Heart left ventricle (tissue), 16 donors: ENCODE measurements around the gene OR8B2. TPM values are rescaled to one million over a fixed set of nuclear protein-coding genes. Genes with fewer than 3 reads are reported as not detected.
"Not testable (repeated sequence)": the region's sequence is repeated elsewhere in the genome, so short reads cannot be mapped to it uniquely, and the experiment has no call there.

ENCODE experiments used
- ATAC-seq, 4 donors: fragments of 200-7000 bp; cut with Tn5 transposase; one replicate each; pipeline ENCODE4 v1.9.1; 2020 to 2022; ENCODE audit warnings: moderate library complexity in 4 of 4, mild to moderate bottlenecking in 3 of 4, moderate number of reproducible peaks in 1 of 4
- DNase-seq, 5 donors: peaks; one replicate each; pipeline ENCODE4 v3.0.0-alpha.2; 2020
- H3K27ac ChIP-seq, 12 donors: fragments of 200-600 bp; sonication (generic) in 4 of 12; one replicate each; pipeline versions ENCODE4 v1.5.0 to v1.8.0; 2016 to 2022; ENCODE audit warnings: mild to moderate bottlenecking in 2 of 12
- H3K27me3 ChIP-seq, 9 donors: fragments of 200-600 bp; sonication (generic) in 2 of 9; one replicate each; pipeline versions ENCODE4 v1.5.1 to v1.8.0; 2016 to 2022; ENCODE audit warnings: mild to moderate bottlenecking in 3 of 9
- H3K36me3 ChIP-seq, 9 donors: fragments of 200-600 bp; sonication (generic) in 2 of 9; one replicate each; pipeline versions ENCODE4 v1.5.0 to v1.8.0; 2018 to 2022; ENCODE audit warnings: mild to moderate bottlenecking in 2 of 9
- H3K4me1 ChIP-seq, 12 donors: fragments of 200-600 bp; sonication (generic) in 4 of 12; one replicate each; pipeline versions ENCODE4 v1.5.0 to v1.8.0; 2016 to 2022; ENCODE audit warnings: mild to moderate bottlenecking in 3 of 12
- H3K4me3 ChIP-seq, 12 donors: fragments of 200-600 bp; sonication (generic) in 4 of 12; one replicate each; pipeline versions ENCODE4 v1.5.0 to v1.8.0; 2017 to 2022; ENCODE audit warnings: mild to moderate bottlenecking in 9 of 12, moderate library complexity in 4 of 12
- H3K9me3 ChIP-seq, 12 donors: fragments of 200-600 bp; sonication (generic) in 4 of 12; one replicate each; pipeline versions ENCODE4 v1.5.0 to v1.8.0; 2016 to 2022; ENCODE audit warnings: mild to moderate bottlenecking in 1 of 12
- CTCF ChIP-seq, 12 donors: fragments of 200-600 bp; sonication (generic) in 4 of 12; IDR thresholded peaks; one replicate each; pipeline versions ENCODE4 v1.5.0 to v1.8.0; 2018 to 2022; ENCODE audit warnings: antibody characterized with exemption in 12 of 12, mild to moderate bottlenecking in 5 of 12
- POLR2A ChIP-seq, 2 donors: fragments of 450-650 bp; IDR thresholded peaks; one replicate each; pipeline ENCODE4 v1.6.1; 2017; ENCODE audit warnings: antibody characterized with exemption in 2 of 2, mild to moderate bottlenecking in 2 of 2, moderate library complexity in 2 of 2
- WGBS, 4 donors: extraction: QIAGEN DNeasy Blood & Tissue Kit in 2 of 4; methylation state at CpG; one replicate each; pipeline versions ENCODE4 v1.1.5 to v1.1.7; 2013 to 2018; 5-methylcytosine and 5-hydroxymethylcytosine counted together
- intact Hi-C, 10 donors: fragments of 100-400 bp; cut with DNase I; formaldehyde crosslinking; loops; one replicate each; pipeline versions ENCODE4 v1.11.1 to v1.14.2; 2022
- polyA plus RNA-seq, 2 donors: library from polyadenylated mRNA; stranded (reverse); fragments of 200-250 nt; gene quantifications; one replicate each; pipeline ENCODE4 v1.2.3, GENCODE V29; 2013
- total RNA-seq, 9 donors: library from RNA; depleted of rRNA in 2 of 9; stranded (reverse); fragments of >200 nt in 2 of 9; fragmentation: NEBNext Ultra II Directional in 3 of 9; extraction: Animal tissue kit (Norgen Biotek cat#: 25700) in 3 of 9; gene quantifications; one replicate each; pipeline versions ENCODE4 v1.1.0 to v1.2.4, GENCODE V29; 2016 to 2023
- donor health status: ischemic (EF 13 %, LVEDD 7.1; RV severe dilation, severe dysfunction).
- donor health status: healthy with polysubstance abuse.
- donor health status: DM: no; HTN: yes; CAD: no.
- donor health status: DM: no; HTN: no; CAD: no.
- donor health status: ischemic (EF 25% LVEDD 6.9; RV normal size, moderate dysfunction).
- donor health status: ischemic (EF 25% LVEDD 5.7; RV mildly dilated, moderate dysfunction).
- donor health status: healthy.
- donor health status: DM: yes; HTN: yes; CAD: no.
- donor health status: ischemic (EF 35%, LVEDD 5.7; RV mildly dilated, moderate dysfunction).
- donor health status: nonischemic (EF 11% LVEDD 7.7; RV severe dilation, severe dysfunction).
- donor health status: DM: yes; HTN: yes; CAD: no.
- donor health status: PGD.
- donor health status: ischemic (EF 29% LVEDD 5.4; RV normal size, mild dysfunction).
- donor health status: nonischemic (EF 23%, LVEDD 6.1; RV moderate dilation, normal function).

Gene OR8B2
- total and polyA plus RNA-seq, 11 donors: not detected

GRCh38 chr11:124402326-124402922, 18.1 kb upstream of the OR8B2 start:
- Histone ChIP-seq H3K4me1 (no peaks in the 10 kb centered on the region), H3K4me3 (no peak overlapping the region), H3K36me3 (no peaks in the 10 kb centered on the region), H3K27me3 (no peaks in the 10 kb centered on the region), H3K27ac (no peak overlapping the region), H3K9me3 (no peaks in the 10 kb centered on the region)
- peak in 1 of 4 donors; percentile 43 for ATAC-seq
- intact Hi-C loops: no loop called here
- DNase-seq: peak in 4 of 5 donors; percentile 31 to 54 (median 40)
- TF ChIP-seq POLR2A (IDR thresholded peaks at IDR 0.05) (no peak), CTCF (IDR thresholded peaks at IDR 0.05) (peak; percentile 36 to 80 (median 64))
- 36 to 50% (median 44%) methylated on average over 8 of the region's 8 CpGs for WGBS, 4 donors

GRCh38 chr11:124398924-124399323, 14.6 kb upstream of the OR8B2 start, which contains the start of gene OR8B3:
Gene OR8B3, minus strand, starts transcription at chr11:124399024. Its CDS starts 1,673 bp downstream, at chr11:124397351.
- Histone ChIP-seq H3K36me3 (no peaks in the 10 kb centered on the region), H3K4me1 (no peaks in the 10 kb centered on the region), H3K27ac (no peak within 1 kb of the TSS), H3K4me3 (no peak within 1 kb of the TSS), H3K9me3 (no peaks in the 10 kb centered on the region), H3K27me3 (no peaks in the 10 kb centered on the region)
- TF ChIP-seq CTCF (IDR thresholded peaks at IDR 0.05): no peak
- TF ChIP-seq POLR2A (IDR thresholded peaks at IDR 0.05): no peak
- DNase-seq: no peak
- intact Hi-C loops: no loop called here
- ATAC-seq: no peak

- H3K27me3 ChIP-seq, ATAC-seq, H3K27ac ChIP-seq, intact Hi-C loops, H3K9me3 ChIP-seq, DNase-seq, H3K4me3 ChIP-seq, H3K4me1 ChIP-seq, H3K36me3 ChIP-seq: not testable (repeated sequence)
- WGBS, 4 donors: 78 to 97% (median 89%) methylated on average over 2 to 3 of the region's 4 CpGs
Observed at GRCh38 chr11:124396847-124397246, 12.5 kb upstream of the OR8B2 start.

- no peak for TF ChIP-seq POLR2A (IDR thresholded peaks at IDR 0.05)
- intact Hi-C loops: no loop called here
- no peak overlapping the region for H3K4me3 ChIP-seq
- no peaks in the 10 kb centered on the region for H3K9me3 ChIP-seq
- ATAC-seq (no peak), DNase-seq (no peak)
- H3K4me1 ChIP-seq: no peaks in the 10 kb centered on the region
- no peak overlapping the region for H3K27ac ChIP-seq
- 62 to 85% (median 80%) methylated on average over 3 of the region's 3 CpGs for WGBS, 4 donors
- no peaks in the 10 kb centered on the region for H3K36me3 ChIP-seq
- no peaks in the 10 kb centered on the region for H3K27me3 ChIP-seq
Observed at GRCh38 chr11:124394408-124394807, 10.1 kb upstream of the OR8B2 start.

GRCh38 chr11:124382857-124383256, 1.4 kb downstream of the OR8B2 start:
- H3K9me3 ChIP-seq, intact Hi-C loops: not testable (repeated sequence)
- WGBS, 4 donors: 85 to 89% (median 87%) methylated on average over 4 of the region's 6 CpGs

GRCh38 chr11:124380585-124380984, 3.7 kb downstream of the OR8B2 start:
- no peaks in the 10 kb centered on the region for H3K9me3 ChIP-seq
- no peak overlapping the region for H3K4me3 ChIP-seq
- H3K27ac ChIP-seq: no peak overlapping the region
- TF ChIP-seq CTCF (IDR thresholded peaks at IDR 0.05): no peak
- TF ChIP-seq POLR2A (IDR thresholded peaks at IDR 0.05): no peak
- no peaks in the 10 kb centered on the region for H3K4me1 ChIP-seq
- no peaks in the 10 kb centered on the region for H3K27me3 ChIP-seq
- ATAC-seq (no peak), DNase-seq (no peak)
- WGBS, 4 donors: 84 to 95% (median 92%) methylated on average over 2 of the region's 2 CpGs
- intact Hi-C loops: no loop called here
- no peaks in the 10 kb centered on the region for H3K36me3 ChIP-seq

More at GRCh38 chr11:124382857-124383256, 1.4 kb downstream of the OR8B2 start:
- not testable (repeated sequence) for ATAC-seq, H3K36me3 ChIP-seq, H3K27ac ChIP-seq, DNase-seq, H3K4me1 ChIP-seq, H3K27me3 ChIP-seq, H3K4me3 ChIP-seq
